ENCODE measurements around the gene KRT86.
"Not testable (repeated sequence)": the region's sequence is repeated elsewhere in the genome, so short reads cannot be mapped to it uniquely, and the experiment has no call there.

The KRT86 gene

DNA sequence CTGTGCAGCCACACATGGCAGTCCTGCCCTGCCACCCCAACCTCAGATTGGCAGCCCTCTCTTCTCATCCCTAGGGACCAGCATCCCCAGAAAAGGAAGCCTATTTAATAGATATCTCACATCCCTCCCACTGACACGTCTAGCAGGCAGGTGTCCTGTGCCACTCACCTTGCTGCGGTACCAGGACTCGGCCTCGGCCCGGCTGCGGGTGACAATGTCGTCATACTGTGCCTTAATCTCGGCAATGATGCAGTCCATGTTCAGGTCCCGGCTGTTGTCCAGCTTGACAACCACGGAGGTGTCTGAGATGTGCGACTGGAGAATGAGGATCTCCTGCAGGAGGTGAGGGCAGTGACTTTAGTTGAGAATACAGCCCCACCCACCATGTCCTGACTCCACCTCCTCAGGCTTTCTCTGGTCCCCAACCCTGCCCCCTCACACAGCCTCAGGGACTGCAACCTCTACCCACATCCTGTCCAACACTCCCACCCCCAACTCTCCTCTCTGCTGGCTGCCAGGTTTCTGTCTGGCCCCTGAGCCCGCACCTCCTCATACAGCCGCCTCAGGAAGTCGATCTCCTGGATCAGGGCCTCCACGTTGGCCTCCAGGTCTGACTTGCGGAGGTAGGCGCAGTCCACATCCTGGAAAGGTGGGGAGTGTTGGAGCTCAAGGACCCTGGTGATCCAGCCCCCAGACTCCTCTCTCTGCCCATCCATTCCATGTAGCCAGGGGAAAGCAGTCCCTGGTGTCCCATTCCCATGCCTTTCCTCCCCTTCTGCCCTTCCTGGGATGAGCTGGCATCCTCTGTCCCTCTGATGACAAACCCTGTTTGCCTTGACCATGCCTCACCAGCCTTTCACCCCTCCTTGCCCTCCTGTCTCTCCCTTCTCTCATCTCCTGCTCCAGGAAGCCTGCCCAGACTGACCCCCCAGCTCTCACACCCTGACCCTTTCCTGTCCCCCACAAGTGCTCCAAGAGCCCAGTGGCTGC, 13.7 kb downstream of the KRT86 start:
- H3K4me3 ChIP-seq (ENCODE audit: low read depth, low read length); H3K36me3 ChIP-seq (ENCODE audit: control insufficient read depth in 2 of 2, insufficient read depth in 1 of 2, low read length in 2 of 2); H3K27ac ChIP-seq (ENCODE audit: extremely low read depth, low read depth, low read length); POLR2A ChIA-PET; H3K4me1 ChIP-seq (ENCODE audit: control insufficient read depth, insufficient read depth, low read length); H3K9me3 ChIP-seq (ENCODE audit: control insufficient read depth, insufficient read depth, low read depth, low read length): not testable (repeated sequence)
- CTCF ChIA-PET = interaction anchor here (1.0 to 1.8 kb wide), 2 partner anchors 9 to 131 kb away, joined by 3 to 7 read pairs; no protein-coding TSS in a partner anchor

DNA sequence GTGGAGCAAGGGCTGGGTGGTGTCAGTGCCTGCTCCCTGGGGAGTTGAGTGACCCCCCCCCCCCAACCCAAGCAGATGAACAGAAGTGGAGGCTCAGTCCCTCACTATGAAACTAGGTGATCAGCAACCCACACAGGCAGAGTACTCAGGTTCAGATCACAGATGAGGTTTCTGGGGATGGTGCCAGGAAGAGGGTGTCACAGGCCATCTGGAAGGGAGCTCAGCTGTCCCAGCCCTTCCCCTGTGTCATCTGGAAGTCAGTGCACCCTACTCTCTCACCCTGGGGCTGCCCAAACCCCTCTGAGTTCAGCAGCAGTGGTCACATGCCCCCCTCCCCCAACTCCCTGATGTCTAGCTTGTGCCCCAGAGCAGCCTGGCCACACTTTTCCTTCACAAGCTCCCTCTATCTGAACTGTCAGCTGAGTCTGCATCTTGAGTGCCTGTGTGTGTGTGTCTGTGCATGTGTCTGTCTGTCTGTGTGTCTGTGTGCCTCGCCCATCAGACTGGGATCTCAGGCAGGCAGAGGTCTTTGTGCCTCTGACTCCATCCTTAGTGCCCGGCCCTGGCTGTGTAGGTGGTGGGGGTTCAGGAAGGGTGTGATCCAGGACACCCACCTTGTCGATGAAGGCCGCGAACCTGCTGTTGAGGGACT, 16.2 kb downstream of the KRT86 start:
- H3K27ac ChIP-seq (ENCODE audit: extremely low read depth, low read depth, low read length); H3K36me3 ChIP-seq (ENCODE audit: control insufficient read depth in 2 of 2, insufficient read depth in 1 of 2, low read length in 2 of 2); H3K4me3 ChIP-seq (ENCODE audit: low read depth, low read length); H3K4me1 ChIP-seq (ENCODE audit: control insufficient read depth, insufficient read depth, low read length); POLR2A ChIA-PET; H3K9me3 ChIP-seq (ENCODE audit: control insufficient read depth, insufficient read depth, low read depth, low read length); CTCF ChIA-PET: not testable (repeated sequence)

DNA sequence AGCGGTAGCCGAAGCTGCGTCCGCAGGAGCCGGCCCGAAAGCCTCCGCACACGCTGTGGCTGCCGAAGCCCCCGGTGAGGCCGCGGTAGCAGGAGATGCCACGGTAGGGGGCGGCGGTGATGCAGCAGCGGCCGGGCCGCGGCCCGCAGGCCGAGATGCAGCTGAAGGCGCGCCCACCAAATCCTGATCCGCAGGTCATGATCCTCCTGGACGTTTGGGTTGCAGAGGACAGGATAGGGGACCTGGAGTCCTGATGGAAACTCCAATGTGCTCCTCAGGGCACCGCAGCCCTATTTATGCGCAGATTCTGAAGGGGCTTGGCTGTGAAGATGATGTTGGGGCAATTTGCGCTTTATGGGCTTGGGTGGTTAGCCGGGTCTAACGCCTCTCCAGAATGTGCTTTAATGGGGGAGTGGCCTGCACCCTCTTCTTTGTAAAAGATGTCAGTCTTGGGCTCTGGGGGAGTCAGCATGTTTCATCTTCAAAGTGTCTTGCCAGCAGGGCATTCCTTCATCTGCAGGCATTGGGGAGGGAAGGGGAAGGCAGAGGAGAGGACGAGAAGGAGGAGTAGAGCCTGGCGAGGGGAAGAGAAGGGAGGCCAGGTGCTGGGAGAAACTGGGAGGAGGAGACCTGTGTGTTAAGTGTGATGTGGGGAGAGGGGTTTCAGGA, 17.0 kb downstream of the KRT86 start, which contains the start of gene KRT81:
Gene KRT81 (minus strand): TSS at position 268 of the 669 bp plus-strand sequence. CDS start 69 bp downstream, at position 199.
- no peaks in the 10 kb centered on the region for H3K4me1 ChIP-seq (ENCODE audit: control insufficient read depth, insufficient read depth, low read length)
- no peak within 1 kb of the TSS for H3K27ac ChIP-seq (ENCODE audit: extremely low read depth, low read depth, low read length)
- ChIA-PET POLR2A (no interaction called here), CTCF (interaction anchor here (1.3 to 1.5 kb wide), 3 partner anchors 12 to 24 kb away, joined by 3 to 9 read pairs (median 8); no protein-coding TSS in a partner anchor)
- no peaks in the 10 kb centered on the region for H3K36me3 ChIP-seq (ENCODE audit: control insufficient read depth in 2 of 2, insufficient read depth in 1 of 2, low read length in 2 of 2)
- TF ChIP-seq HOXC10 (CRISPR knock-in tag; IDR thresholded peaks at IDR 0.05) = no peak
- H3K4me3 ChIP-seq (ENCODE audit: low read depth, low read length) = no peak within 1 kb of the TSS
- H3K9me3 ChIP-seq (ENCODE audit: control insufficient read depth, insufficient read depth, low read depth, low read length) = no peaks in the 10 kb centered on the region

DNA sequence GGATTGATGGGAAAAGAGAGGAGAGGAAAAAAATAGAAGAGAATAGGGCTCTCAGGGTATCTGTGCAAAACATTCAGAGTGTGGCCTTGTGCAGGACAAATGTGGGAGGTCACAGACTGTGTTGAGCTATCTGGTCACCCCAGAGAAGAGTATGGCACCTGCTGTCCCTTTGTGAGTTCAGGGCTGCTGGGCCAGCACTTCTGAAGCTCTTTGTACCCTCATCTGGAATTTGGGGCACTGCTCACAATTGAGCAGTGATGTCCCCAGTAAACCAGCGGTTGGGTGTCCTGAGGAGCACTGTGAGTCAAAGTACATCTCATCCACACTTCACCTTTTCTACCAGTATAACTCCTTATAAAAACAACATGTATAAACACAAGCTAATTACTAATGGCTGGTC, 19.5 kb downstream of the KRT86 start:
- Histone ChIP-seq H3K4me3 (ENCODE audit: low read depth, low read length) (no peak overlapping the region), H3K9me3 (ENCODE audit: control insufficient read depth, insufficient read depth, low read depth, low read length) (no peaks in the 10 kb centered on the region), H3K36me3 (ENCODE audit: control insufficient read depth in 2 of 2, insufficient read depth in 1 of 2, low read length in 2 of 2) (no peaks in the 10 kb centered on the region), H3K27ac (ENCODE audit: extremely low read depth, low read depth, low read length) (no peak overlapping the region), H3K4me1 (ENCODE audit: control insufficient read depth, insufficient read depth, low read length) (no peaks in the 10 kb centered on the region)
- ChIA-PET CTCF (interaction anchor here (0.7 to 2.7 kb wide), 9 partner anchors 11 to 122 kb away, joined by 3 to 19 read pairs (median 6); no protein-coding TSS in a partner anchor), POLR2A (interaction anchor here (0.6 to 0.7 kb wide), 2 partner anchors 20 to 368 kb away, joined by 6 to 8 read pairs; no protein-coding TSS in a partner anchor)
- TF ChIP-seq OSR2 (tag by site-specific recombination; IDR thresholded peaks at IDR 0.05) (no peak), ZNF76 (tag by site-specific recombination; IDR thresholded peaks at IDR 0.05; ENCODE audit: borderline replicate concordance, low read depth) (no peak), ZNF175 (tag by site-specific recombination; IDR thresholded peaks at IDR 0.05) (no peak), ZNF792 (tag by site-specific recombination; IDR thresholded peaks at IDR 0.05) (no peak), GLI2 (tag by site-specific recombination; IDR thresholded peaks at IDR 0.05; ENCODE audit: borderline replicate concordance, low read depth) (no peak), RBAK (tag by site-specific recombination; IDR thresholded peaks at IDR 0.05) (no peak), ZNF830 (tag by site-specific recombination; IDR thresholded peaks at IDR 0.05; ENCODE audit: low read depth) (no peak), HOXA7 (CRISPR knock-in tag; IDR thresholded peaks at IDR 0.05; ENCODE audit: borderline replicate concordance) (no peak), ZFP37 (tag by site-specific recombination; IDR thresholded peaks at IDR 0.05) (no peak), ZNF335 (tag by site-specific recombination; conservative IDR thresholded peaks at IDR 0.05) (no peak), ZNF571 (tag by site-specific recombination; IDR thresholded peaks at IDR 0.05) (no peak), ZNF707 (tag by site-specific recombination; IDR thresholded peaks at IDR 0.05) (no peak), ZNF747 (tag by site-specific recombination; IDR thresholded peaks at IDR 0.05) (no peak), REPIN1 (tag by site-specific recombination; IDR thresholded peaks at IDR 0.05; ENCODE audit: low read depth) (no peak), IKZF3 (tag by site-specific recombination; IDR thresholded peaks at IDR 0.05) (no peak), ZNF19 (tag by site-specific recombination; IDR thresholded peaks at IDR 0.05; ENCODE audit: low read depth) (no peak)
- TF ChIP-seq, protein P1, sequence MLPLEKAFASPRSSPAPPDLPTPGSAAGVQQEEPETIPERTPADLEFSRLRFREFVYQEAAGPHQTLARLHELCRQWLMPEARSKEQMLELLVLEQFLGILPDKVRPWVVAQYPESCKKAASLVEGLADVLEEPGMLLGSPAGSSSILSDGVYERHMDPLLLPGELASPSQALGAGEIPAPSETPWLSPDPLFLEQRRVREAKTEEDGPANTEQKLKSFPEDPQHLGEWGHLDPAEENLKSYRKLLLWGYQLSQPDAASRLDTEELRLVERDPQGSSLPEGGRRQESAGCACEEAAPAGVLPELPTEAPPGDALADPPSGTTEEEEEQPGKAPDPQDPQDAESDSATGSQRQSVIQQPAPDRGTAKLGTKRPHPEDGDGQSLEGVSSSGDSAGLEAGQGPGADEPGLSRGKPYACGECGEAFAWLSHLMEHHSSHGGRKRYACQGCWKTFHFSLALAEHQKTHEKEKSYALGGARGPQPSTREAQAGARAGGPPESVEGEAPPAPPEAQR (tag by site-specific recombination; IDR thresholded peaks at IDR 0.05) = no peak
- TF ChIP-seq, protein P2, sequence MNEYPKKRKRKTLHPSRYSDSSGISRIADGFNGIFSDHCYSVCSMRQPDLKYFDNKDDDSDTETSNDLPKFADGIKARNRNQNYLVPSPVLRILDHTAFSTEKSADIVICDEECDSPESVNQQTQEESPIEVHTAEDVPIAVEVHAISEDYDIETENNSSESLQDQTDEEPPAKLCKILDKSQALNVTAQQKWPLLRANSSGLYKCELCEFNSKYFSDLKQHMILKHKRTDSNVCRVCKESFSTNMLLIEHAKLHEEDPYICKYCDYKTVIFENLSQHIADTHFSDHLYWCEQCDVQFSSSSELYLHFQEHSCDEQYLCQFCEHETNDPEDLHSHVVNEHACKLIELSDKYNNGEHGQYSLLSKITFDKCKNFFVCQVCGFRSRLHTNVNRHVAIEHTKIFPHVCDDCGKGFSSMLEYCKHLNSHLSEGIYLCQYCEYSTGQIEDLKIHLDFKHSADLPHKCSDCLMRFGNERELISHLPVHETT (tag by site-specific recombination; IDR thresholded peaks at IDR 0.05) = no peak
- TF ChIP-seq, protein P3, sequence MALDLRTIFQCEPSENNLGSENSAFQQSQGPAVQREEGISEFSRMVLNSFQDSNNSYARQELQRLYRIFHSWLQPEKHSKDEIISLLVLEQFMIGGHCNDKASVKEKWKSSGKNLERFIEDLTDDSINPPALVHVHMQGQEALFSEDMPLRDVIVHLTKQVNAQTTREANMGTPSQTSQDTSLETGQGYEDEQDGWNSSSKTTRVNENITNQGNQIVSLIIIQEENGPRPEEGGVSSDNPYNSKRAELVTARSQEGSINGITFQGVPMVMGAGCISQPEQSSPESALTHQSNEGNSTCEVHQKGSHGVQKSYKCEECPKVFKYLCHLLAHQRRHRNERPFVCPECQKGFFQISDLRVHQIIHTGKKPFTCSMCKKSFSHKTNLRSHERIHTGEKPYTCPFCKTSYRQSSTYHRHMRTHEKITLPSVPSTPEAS (tag by site-specific recombination; IDR thresholded peaks at IDR 0.05) = no peak
